ENCODE data around the gene B4GALT1. TPM values are rescaled to one million over a fixed set of nuclear protein-coding genes. Genes with fewer than 3 reads are reported as not detected.

The B4GALT1 gene
- total RNA-seq, 6 experiments from 2014 or later = 87.2 to 116 (median 106) TPM

DNA sequence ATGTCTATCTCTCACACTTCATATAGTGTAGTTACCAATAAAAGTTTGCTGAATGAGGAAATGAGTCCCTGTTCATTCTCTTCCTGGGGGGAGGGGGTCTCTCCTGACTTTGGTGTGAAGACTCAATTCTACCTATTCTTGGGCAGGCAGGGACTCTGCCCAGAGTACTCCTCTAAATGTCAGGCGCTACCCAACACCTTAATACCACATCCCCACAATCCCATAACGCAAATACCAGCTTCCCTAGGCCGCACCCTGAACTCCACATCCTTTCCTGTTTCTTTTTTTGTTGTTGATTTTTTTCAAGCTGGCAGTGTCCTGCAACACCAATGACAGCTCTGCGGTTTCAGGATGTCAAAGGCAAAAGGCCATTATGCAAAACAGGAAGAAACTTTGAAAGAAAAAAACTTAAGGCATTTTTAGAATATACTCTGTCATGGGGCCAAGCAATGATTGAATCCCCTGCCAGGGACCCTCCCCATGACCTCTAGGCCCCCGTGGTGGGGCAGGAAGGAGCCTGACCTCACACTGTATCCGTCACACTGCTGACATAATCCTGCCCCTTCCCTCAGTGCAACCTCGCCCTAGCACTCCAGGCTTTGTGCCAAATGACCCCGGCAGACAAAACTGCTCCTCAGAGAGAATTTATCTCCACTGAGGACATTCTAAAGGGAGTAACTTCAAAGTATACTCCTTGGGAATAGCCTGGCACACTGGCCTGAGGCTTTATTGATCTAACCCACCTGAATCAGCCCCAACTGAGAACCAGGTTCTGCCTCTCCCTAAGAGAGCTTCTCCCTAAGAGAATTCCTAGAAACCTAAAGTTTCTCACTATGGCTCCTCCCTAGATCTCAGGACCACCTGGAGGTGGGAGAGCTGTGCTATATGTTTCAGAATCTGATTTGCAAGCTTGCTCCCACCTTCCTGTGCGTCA lies 8.0 kb downstream of the B4GALT1 start:
- H3K27ac Mint-ChIP-seq = peak overlapping the region; percentile 92
- H3K9me3 Mint-ChIP-seq = no peaks in the 10 kb centered on the region
- H3K36me3 Mint-ChIP-seq (ENCODE audit: low read depth) = peaks cover 10% of the 10 kb centered on the region; the same call in 1 of the 2 replicates
- no peaks in the 10 kb centered on the region; the same call in 1 of the 2 replicates for H3K27me3 Mint-ChIP-seq (ENCODE audit: insufficient read depth)
- TF ChIP-seq, protein P1, sequence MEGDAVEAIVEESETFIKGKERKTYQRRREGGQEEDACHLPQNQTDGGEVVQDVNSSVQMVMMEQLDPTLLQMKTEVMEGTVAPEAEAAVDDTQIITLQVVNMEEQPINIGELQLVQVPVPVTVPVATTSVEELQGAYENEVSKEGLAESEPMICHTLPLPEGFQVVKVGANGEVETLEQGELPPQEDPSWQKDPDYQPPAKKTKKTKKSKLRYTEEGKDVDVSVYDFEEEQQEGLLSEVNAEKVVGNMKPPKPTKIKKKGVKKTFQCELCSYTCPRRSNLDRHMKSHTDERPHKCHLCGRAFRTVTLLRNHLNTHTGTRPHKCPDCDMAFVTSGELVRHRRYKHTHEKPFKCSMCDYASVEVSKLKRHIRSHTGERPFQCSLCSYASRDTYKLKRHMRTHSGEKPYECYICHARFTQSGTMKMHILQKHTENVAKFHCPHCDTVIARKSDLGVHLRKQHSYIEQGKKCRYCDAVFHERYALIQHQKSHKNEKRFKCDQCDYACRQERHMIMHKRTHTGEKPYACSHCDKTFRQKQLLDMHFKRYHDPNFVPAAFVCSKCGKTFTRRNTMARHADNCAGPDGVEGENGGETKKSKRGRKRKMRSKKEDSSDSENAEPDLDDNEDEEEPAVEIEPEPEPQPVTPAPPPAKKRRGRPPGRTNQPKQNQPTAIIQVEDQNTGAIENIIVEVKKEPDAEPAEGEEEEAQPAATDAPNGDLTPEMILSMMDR (IDR thresholded peaks at IDR 0.05) = no peak
- H3K4me3 Mint-ChIP-seq = peak overlapping the region; percentile 96
- peaks cover 95% of the 10 kb centered on the region for H3K4me1 Mint-ChIP-seq (ENCODE audit: low read depth)
- DNase-seq = peak; percentile 14

DNA sequence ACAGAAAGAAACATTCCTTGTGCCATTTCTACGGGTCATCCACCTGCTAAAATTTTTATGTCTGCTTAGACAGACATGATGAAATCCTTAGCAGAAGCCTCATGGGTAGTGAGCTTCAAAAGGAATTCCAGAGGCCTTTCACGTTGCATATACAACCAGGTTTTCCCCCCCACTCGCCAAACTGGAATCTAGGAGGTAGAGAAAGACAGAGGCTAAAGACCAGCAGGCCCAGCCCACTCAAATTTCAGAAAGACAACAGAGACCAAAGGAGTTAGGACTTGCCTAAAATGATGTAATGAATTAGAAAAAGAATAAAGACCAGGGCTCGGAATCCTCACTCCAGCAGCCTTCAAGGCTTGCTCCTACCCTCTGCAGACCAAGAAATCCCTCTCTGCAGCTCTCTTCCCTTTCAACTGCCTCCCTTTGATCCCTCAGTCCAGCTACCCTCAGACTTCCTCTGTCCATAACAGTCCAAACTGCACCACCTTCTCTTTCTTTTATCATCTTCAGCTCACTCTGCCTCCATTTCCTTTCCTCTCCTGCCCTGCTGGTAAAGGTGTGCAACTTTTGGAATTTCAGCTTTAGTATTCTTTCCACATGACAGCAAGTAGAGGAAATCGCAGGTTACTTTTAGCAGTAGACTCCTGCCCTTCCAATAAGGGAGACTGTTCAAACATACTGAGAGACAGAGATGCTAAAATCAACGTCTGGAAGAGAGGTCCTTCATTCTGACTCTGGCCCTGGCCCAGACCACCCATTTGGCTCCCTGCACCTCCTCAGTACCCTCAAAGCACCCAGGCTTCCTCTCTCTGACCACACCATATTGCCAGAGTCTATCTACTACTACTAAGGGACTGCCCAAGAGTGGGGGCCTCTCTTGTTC lies 8.9 kb downstream of the B4GALT1 start:
- TF ChIP-seq, protein P1 (IDR thresholded peaks at IDR 0.05) = no peak
- Mint-ChIP-seq H3K9me3 (no peaks in the 10 kb centered on the region), H3K27me3 (ENCODE audit: insufficient read depth) (no peaks in the 10 kb centered on the region; the same call in 1 of the 2 replicates), H3K27ac (peak overlapping the region; percentile 92), H3K4me1 (ENCODE audit: low read depth) (peaks cover 95% of the 10 kb centered on the region), H3K36me3 (ENCODE audit: low read depth) (peaks cover 16% of the 10 kb centered on the region; the same call in 1 of the 2 replicates), H3K4me3 (peak overlapping the region; percentile 96)
- DNase-seq = no peak

DNA sequence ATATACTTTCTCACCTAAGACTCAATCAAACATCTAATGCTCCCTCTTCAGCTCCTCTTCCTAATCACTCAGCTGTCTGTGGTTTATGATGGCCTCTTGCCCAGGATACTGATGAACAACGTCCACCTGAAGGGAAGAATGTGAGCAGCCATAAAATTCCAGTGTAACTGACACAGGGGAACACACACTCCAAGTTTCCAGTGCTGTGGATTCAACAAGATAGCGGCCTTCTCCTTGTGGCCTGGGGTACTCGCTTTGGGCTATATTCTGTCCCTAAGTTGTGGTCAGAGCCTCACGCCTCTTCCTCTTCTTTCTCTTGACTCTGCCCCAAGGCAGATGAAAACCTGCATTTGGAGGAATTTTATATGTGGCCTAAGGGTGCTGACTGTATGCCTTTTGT lies 11.7 kb downstream of the B4GALT1 start:
- TF ChIP-seq, protein P1 (IDR thresholded peaks at IDR 0.05) = no peak
- Mint-ChIP-seq H3K9me3 (no peaks in the 10 kb centered on the region), H3K4me3 (0 out of 2 replicates have a peak overlapping the region, but pooled peaks have one; percentile 7), H3K36me3 (ENCODE audit: low read depth) (peaks cover 20% of the 10 kb centered on the region; the same call in 1 of the 2 replicates), H3K27me3 (ENCODE audit: insufficient read depth) (no peaks in the 10 kb centered on the region; the same call in 1 of the 2 replicates), H3K4me1 (ENCODE audit: low read depth) (peaks cover 95% of the 10 kb centered on the region), H3K27ac (peak overlapping the region; percentile 38)
- DNase-seq = no peak

DNA sequence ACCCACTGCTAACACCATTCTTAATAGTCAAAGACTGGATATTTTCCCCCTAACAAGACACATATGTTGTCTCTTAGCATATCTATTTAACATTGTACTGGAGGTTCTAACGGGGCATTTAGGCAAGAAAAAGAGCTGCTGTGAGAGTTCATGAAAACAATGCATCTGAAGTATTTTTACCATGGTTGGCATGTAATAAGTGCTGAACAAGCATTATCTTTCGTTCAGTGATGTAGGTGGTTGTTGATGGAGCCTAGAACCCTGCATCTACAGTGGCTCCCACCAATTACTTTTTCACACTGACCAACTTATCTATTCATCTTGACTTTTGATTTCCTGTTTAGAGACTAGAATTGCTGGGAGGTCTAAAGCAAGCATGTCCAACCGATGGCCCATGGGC lies 12.8 kb downstream of the B4GALT1 start:
- no peaks in the 10 kb centered on the region for H3K9me3 Mint-ChIP-seq
- DNase-seq = no peak
- no peaks in the 10 kb centered on the region; the same call in 1 of the 2 replicates for H3K27me3 Mint-ChIP-seq (ENCODE audit: insufficient read depth)
- H3K4me3 Mint-ChIP-seq = no peak overlapping the region
- TF ChIP-seq, protein P1 (IDR thresholded peaks at IDR 0.05) = no peak
- peaks cover 95% of the 10 kb centered on the region for H3K4me1 Mint-ChIP-seq (ENCODE audit: low read depth)
- peaks cover 20% of the 10 kb centered on the region; the same call in 1 of the 2 replicates for H3K36me3 Mint-ChIP-seq (ENCODE audit: low read depth)
- no peak overlapping the region for H3K27ac Mint-ChIP-seq

DNA sequence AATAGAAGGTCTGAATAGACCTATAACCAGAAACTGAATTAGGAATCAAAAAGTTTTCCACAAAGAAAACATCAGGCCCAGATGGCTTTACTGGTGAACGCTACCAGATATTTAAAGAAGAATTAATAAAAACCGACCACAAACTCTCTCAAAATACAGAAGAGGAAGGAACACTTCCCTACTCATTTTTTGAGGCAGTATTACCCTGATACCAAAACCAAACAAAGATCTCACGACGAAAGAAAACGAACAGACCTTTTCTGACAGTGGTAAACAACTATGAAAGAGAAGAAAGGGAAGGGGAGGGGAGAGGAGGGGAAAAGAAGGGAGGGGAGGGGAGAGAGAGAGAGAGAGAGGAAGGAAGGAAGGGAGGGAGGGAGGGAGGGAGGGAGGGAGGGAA lies 13.5 kb downstream of the B4GALT1 start:
- Mint-ChIP-seq H3K4me1 (ENCODE audit: low read depth) (peaks cover 95% of the 10 kb centered on the region), H3K27me3 (ENCODE audit: insufficient read depth) (no peaks in the 10 kb centered on the region; the same call in 1 of the 2 replicates), H3K9me3 (no peaks in the 10 kb centered on the region), H3K36me3 (ENCODE audit: low read depth) (peaks cover 20% of the 10 kb centered on the region; the same call in 1 of the 2 replicates), H3K27ac (no peak overlapping the region), H3K4me3 (no peak overlapping the region)
- DNase-seq = no peak
- TF ChIP-seq, protein P1 (IDR thresholded peaks at IDR 0.05) = no peak
